Effector memory CD4-positive, alpha-beta T cell (primary cell): Measurements from ENCODE around the gene IL17RB.

Source experiments
- DNase-seq, 3 donors: peaks; one replicate each; pipeline ENCODE4 v3.0.0-alpha.2; 2020
- H3K27ac ChIP-seq: 2 replicates; pipeline ENCODE4 v1.7.0; 2013; ENCODE audit warnings: mild to moderate bottlenecking, low read length, moderate library complexity; ENCODE audit not compliant: insufficient read depth, poor library complexity, severe bottlenecking
- H3K27me3 ChIP-seq: replicated peaks from 2 replicates; pipeline ENCODE4 v1.7.0; 2013; ENCODE audit warnings: mild to moderate bottlenecking, low read length; ENCODE audit not compliant: insufficient read depth, control insufficient read depth, poor library complexity, severe bottlenecking
- H3K36me3 ChIP-seq: 2 replicates; pipeline ENCODE4 v1.7.0; 2013; ENCODE audit warnings: mild to moderate bottlenecking, low read length, moderate library complexity; ENCODE audit not compliant: control insufficient read depth, insufficient read depth
- H3K4me1 ChIP-seq: 2 replicates; pipeline ENCODE4 v1.7.0; 2013; ENCODE audit warnings: low read length, mild to moderate bottlenecking; ENCODE audit not compliant: control insufficient read depth, insufficient read depth, poor library complexity, severe bottlenecking
- H3K4me3 ChIP-seq: 2 replicates; pipeline ENCODE4 v1.7.0; 2013; ENCODE audit warnings: low read length, low read depth, mild to moderate bottlenecking; ENCODE audit not compliant: insufficient read depth, poor library complexity, severe bottlenecking
- H3K9me3 ChIP-seq: 2 replicates; pipeline ENCODE4 v1.7.0; 2013; ENCODE audit warnings: mild to moderate bottlenecking, low read length, moderate library complexity; ENCODE audit not compliant: control insufficient read depth
- total RNA-seq, 3 donors: gene quantifications; one replicate each; lab custom pipeline; 2026; lab: John Stamatoyannopoulos, UW

IL17RB gene
- total RNA-seq, result 0.35 to 3.1 (median 2.6) reads per million in 3 donors

GRCh38 chr3:53846134-53846850, at the start of gene IL17RB, which contains the start of gene CHDH:
TSS of gene IL17RB (plus strand) at chr3:53846568. CDS start at chr3:53846589, 21 bp downstream.
TSS of gene CHDH (minus strand) at chr3:53846419. CDS start at chr3:53824008, 22,411 bp downstream.
- no peaks in the 10 kb centered on the region for H3K9me3 ChIP-seq
- H3K27ac ChIP-seq, result no peak within 1 kb of the TSS
- DNase-seq, result no peak
- H3K36me3 ChIP-seq, result no peaks in the 10 kb centered on the region
- peaks cover 10% of the 10 kb centered on the region for H3K4me1 ChIP-seq
- H3K4me3 ChIP-seq, result peak within 1 kb of the TSS; percentile 51
- peaks cover 26% of the 10 kb centered on the region for H3K27me3 ChIP-seq

- Histone ChIP-seq H3K4me3 (no peak overlapping the region), H3K27me3 (peaks cover 2% of the 10 kb centered on the region), H3K27ac (no peak overlapping the region), H3K36me3 (no peaks in the 10 kb centered on the region), H3K9me3 (no peaks in the 10 kb centered on the region), H3K4me1 (no peaks in the 10 kb centered on the region)
- DNase-seq, result no peak
These were observed 48.2 kb upstream of the IL17RB start for GRCh38 chr3:53798144-53798543.

GRCh38 chr3:53799338-53799865, 47.0 kb upstream of the IL17RB start:
- Histone ChIP-seq H3K9me3 (no peaks in the 10 kb centered on the region), H3K4me3 (no peak overlapping the region), H3K4me1 (no peaks in the 10 kb centered on the region), H3K27me3 (no peaks in the 10 kb centered on the region), H3K36me3 (no peaks in the 10 kb centered on the region), H3K27ac (no peak overlapping the region)
- no peak for DNase-seq

GRCh38 chr3:53800041-53800906, 46.1 kb upstream of the IL17RB start:
- no peaks in the 10 kb centered on the region for H3K9me3 ChIP-seq

GRCh38 chr3:53801319-53801718, 45.0 kb upstream of the IL17RB start:
- no peak for DNase-seq
- Histone ChIP-seq H3K4me3 (no peak overlapping the region), H3K27ac (no peak overlapping the region), H3K27me3 (no peaks in the 10 kb centered on the region), H3K36me3 (no peaks in the 10 kb centered on the region), H3K9me3 (no peaks in the 10 kb centered on the region), H3K4me1 (no peaks in the 10 kb centered on the region)

More at GRCh38 chr3:53800041-53800906, 46.1 kb upstream of the IL17RB start:
- no peaks in the 10 kb centered on the region for H3K36me3 ChIP-seq
- H3K4me3 ChIP-seq, result no peak overlapping the region
- H3K27ac ChIP-seq, result no peak overlapping the region
- H3K27me3 ChIP-seq, result no peaks in the 10 kb centered on the region
- DNase-seq, result no peak
- no peaks in the 10 kb centered on the region for H3K4me1 ChIP-seq

GRCh38 chr3:53802256-53802880, 44.0 kb upstream of the IL17RB start:
- Histone ChIP-seq H3K27me3 (no peaks in the 10 kb centered on the region), H3K36me3 (no peaks in the 10 kb centered on the region), H3K27ac (no peak overlapping the region), H3K4me1 (no peaks in the 10 kb centered on the region), H3K4me3 (no peak overlapping the region), H3K9me3 (no peaks in the 10 kb centered on the region)
- DNase-seq, result no peak

- Histone ChIP-seq H3K27ac (no peak overlapping the region), H3K36me3 (no peaks in the 10 kb centered on the region), H3K4me3 (no peak overlapping the region), H3K9me3 (no peaks in the 10 kb centered on the region), H3K4me1 (no peaks in the 10 kb centered on the region), H3K27me3 (no peaks in the 10 kb centered on the region)
- no peak for DNase-seq
These were observed 43.1 kb upstream of the IL17RB start for GRCh38 chr3:53803124-53803815.

GRCh38 chr3:53803816-53804695, 42.3 kb upstream of the IL17RB start:
- Histone ChIP-seq H3K27ac (no peak overlapping the region), H3K4me1 (no peaks in the 10 kb centered on the region), H3K36me3 (no peaks in the 10 kb centered on the region), H3K4me3 (no peak overlapping the region), H3K9me3 (no peaks in the 10 kb centered on the region), H3K27me3 (no peaks in the 10 kb centered on the region)
- DNase-seq, result no peak
